Activated naive CD4-positive, alpha-beta T cell treated with anti-CD3 and anti-CD28 coated beads, Interleukin-2, amount 10 ng/mL, durations not matched to agents 7 days and 5 days (primary cell): ENCODE measurements around the gene RASGRF1.
A peak's percentile ranks its signal among the peaks of the same experiment; 100 is the strongest.
"Not testable (repeated sequence)": the region's sequence is repeated elsewhere in the genome, so short reads cannot be mapped to it uniquely, and the experiment has no call there.

Experiments
- CTCF ChIA-PET: fragments of 350-600 bp; sonication (Branson Sonifier 250); formaldehyde crosslinking; loops from one replicate; lab custom pipeline; 2021; ENCODE audit warnings: antibody characterized with exemption; lab: Charles Lee
- DNase-seq: peaks from one replicate; pipeline ENCODE4 v3.0.0-alpha.2; 2020
- H3K27ac Mint-ChIP-seq: one replicate; pipeline ENCODE4 v1.8.0; 2021; ENCODE audit warnings: mild to moderate bottlenecking, moderate library complexity, mixed read lengths
- H3K27me3 Mint-ChIP-seq: one replicate; pipeline ENCODE4 v1.8.0; 2021; ENCODE audit warnings: mild to moderate bottlenecking, mixed read lengths
- H3K36me3 Mint-ChIP-seq: one replicate; pipeline ENCODE4 v1.8.0; 2021; ENCODE audit warnings: mixed read lengths
- H3K4me1 Mint-ChIP-seq: one replicate; pipeline ENCODE4 v1.8.0; 2021; ENCODE audit warnings: mixed read lengths
- H3K4me3 Mint-ChIP-seq: one replicate; pipeline ENCODE4 v1.8.0; 2021; ENCODE audit warnings: mild to moderate bottlenecking, moderate library complexity, mixed read lengths
- H3K9me3 Mint-ChIP-seq: one replicate; pipeline ENCODE4 v1.8.0; 2021; ENCODE audit warnings: mixed read lengths

RASGRF1 gene

DNA sequence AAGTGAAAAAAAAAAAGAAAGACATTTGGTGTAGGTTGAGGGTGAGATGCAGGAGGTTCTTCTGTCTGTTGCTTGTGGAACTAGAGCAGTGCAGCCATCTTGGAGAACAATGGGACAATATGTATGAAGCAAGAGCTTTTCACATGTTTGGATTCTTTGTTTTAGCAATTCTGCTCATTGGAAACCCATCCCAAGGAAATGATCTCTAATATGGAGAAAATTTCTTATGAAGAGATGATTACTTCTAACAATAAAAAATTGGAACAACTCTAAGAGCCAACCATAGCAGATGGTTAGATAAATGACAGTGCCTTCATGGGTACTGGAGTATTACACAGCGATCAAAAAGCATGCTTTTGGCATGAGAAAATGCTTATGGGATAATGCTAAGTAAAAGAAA is 56.3 kb downstream of the RASGRF1 start:
- Mint-ChIP-seq H3K9me3 (no peaks in the 10 kb centered on the region), H3K36me3 (no peaks in the 10 kb centered on the region), H3K4me1 (no peaks in the 10 kb centered on the region), H3K27me3 (peaks cover 41% of the 10 kb centered on the region), H3K4me3 (no peak overlapping the region), H3K27ac (no peak overlapping the region)
- CTCF ChIA-PET, result interaction anchor here (2.8 kb wide), 1 partner anchor 150 kb away, joined by 8 read pairs; no protein-coding TSS in a partner anchor
- no peak for DNase-seq

DNA sequence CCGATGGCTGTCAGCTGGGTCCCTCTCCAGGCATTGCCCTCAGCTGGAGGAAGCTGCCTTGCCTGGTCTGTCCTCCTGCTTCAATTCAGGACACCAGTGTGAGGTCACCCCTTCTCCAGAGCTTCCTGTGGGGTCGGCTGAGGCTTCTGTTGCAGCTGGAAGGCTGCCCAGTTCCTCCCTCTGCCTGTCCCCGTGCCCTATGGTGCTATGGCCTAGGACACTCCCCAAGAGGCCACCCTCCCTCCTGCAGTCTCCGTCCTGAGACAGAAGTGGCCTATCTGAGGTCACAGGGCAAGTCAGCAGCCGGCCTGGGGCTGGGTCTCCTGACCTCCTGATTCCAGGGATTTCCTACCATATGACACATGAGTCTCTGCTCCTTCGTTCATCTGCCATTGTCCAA is 57.9 kb downstream of the RASGRF1 start:
- H3K4me1 Mint-ChIP-seq, result no peaks in the 10 kb centered on the region
- no peak overlapping the region for H3K27ac Mint-ChIP-seq
- peaks cover 41% of the 10 kb centered on the region for H3K27me3 Mint-ChIP-seq
- no peaks in the 10 kb centered on the region for H3K36me3 Mint-ChIP-seq
- CTCF ChIA-PET, result interaction anchor here (0.5 to 2.8 kb wide), 2 partner anchors 151 to 546 kb away, joined by 3 to 8 read pairs; no protein-coding TSS in a partner anchor
- H3K4me3 Mint-ChIP-seq, result no peak overlapping the region
- H3K9me3 Mint-ChIP-seq, result no peaks in the 10 kb centered on the region
- no peak for DNase-seq

DNA sequence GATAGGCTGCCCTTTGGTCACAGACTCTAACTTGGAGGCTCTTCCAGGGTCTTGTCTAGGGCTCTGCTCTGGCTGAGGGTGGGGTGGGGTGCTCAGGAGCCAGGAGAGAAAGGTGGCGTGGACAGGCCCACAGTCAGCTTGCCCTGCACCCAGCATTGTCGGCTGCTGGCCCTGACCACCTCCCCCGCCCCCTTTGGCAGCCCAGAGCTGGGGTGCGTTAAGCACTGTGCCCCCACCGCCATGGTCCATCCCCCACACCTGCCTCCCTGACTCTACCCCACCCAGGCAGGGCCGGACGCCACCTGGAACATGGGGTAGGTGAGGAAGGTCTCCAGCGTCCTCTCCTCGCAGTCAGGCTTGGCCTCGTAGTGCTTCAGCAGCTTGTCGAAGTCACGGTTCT is 58.8 kb downstream of the RASGRF1 start:
- H3K27me3 Mint-ChIP-seq, result peaks cover 34% of the 10 kb centered on the region
- H3K4me3 Mint-ChIP-seq, result no peak overlapping the region
- no peak for DNase-seq
- no peak overlapping the region for H3K27ac Mint-ChIP-seq
- no peaks in the 10 kb centered on the region for H3K4me1 Mint-ChIP-seq
- CTCF ChIA-PET, result interaction anchor here (1.8 to 2.8 kb wide), 2 partner anchors 125 to 152 kb away, joined by 4 to 8 read pairs; no protein-coding TSS in a partner anchor
- no peaks in the 10 kb centered on the region for H3K36me3 Mint-ChIP-seq
- H3K9me3 Mint-ChIP-seq, result no peaks in the 10 kb centered on the region

DNA sequence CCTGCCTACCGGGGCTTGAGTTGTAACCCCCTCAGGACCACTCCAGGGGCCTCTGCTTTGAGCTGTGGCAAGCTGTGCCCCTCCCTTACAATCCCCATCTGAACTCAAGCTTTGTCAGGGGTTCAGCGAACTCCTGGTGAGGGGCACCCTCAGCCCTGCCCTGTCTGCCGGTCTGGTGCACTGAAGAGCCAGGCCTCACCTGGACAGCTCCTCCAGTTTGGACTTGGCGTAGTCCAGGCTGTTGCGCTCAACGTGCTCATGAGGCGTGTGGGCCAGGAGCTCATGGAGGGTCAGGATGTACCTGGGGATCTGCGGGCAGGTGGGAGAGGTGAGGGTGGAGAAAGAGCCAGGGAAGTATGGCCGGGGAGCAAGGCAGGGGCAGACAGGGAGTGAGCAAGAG is 59.4 kb downstream of the RASGRF1 start:
- no peaks in the 10 kb centered on the region for H3K4me1 Mint-ChIP-seq
- no peak for DNase-seq
- CTCF ChIA-PET, result interaction anchor here (1.1 to 5.1 kb wide), 3 partner anchors 17 to 153 kb away, joined by 3 to 102 read pairs (median 4); no protein-coding TSS in a partner anchor
- H3K36me3 Mint-ChIP-seq, result no peaks in the 10 kb centered on the region
- H3K27ac Mint-ChIP-seq, result no peak overlapping the region
- no peak overlapping the region for H3K4me3 Mint-ChIP-seq
- H3K9me3 Mint-ChIP-seq, result no peaks in the 10 kb centered on the region
- peaks cover 28% of the 10 kb centered on the region for H3K27me3 Mint-ChIP-seq

DNA sequence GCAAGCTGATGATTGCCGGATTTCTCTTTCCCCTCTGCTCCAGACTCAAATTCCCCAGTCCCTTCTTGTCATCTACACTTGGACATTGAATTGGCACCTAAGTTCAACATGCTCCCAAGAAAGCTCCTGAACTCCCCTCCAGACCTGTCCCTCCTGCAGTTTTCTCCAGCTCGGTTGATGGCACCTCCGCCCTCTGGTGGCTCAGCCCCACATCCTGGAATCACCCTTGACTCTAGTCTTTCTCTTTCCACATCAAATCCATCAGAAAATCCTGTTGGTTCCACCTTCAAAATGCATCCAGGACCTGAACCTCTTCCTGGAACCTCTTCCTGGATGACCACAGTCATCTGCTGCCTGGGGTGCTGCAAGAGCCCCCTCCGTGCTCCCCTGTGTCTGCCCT is 60.1 kb downstream of the RASGRF1 start:
- Mint-ChIP-seq H3K27ac (no peak overlapping the region), H3K9me3 (no peaks in the 10 kb centered on the region), H3K36me3 (no peaks in the 10 kb centered on the region), H3K27me3 (peaks cover 20% of the 10 kb centered on the region), H3K4me1 (no peaks in the 10 kb centered on the region), H3K4me3 (no peak overlapping the region)
- DNase-seq, result no peak
- CTCF ChIA-PET, result interaction anchor here (0.7 to 5.1 kb wide), 4 partner anchors 18 to 814 kb away, joined by 3 to 102 read pairs (median 4); no protein-coding TSS in a partner anchor

DNA sequence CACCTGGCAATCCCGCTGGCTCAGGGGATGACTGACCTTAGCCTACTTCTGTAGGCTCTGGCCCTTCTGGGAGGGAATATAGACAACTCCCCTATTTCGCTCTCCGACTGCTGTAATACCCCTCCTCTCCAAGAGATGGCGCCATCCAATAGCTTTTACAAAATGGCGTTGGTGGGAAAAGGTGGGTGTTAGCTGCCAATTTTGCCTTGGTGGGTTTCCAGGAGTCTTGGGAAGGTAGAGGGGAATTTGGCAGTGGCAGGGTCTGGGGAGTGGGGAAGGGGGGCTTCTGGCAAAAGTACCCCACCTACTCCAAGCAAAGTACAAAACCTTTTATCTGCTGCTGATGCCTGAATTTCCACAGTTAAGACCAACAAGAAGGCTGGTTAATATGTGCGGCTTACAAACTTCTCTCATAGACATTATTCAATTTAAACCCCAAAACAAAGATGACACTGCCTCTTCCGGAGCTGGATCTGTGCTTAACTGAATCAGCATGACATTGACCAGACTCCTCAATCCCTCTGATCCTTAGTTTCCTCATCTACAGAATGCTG is 62.1 kb downstream of the RASGRF1 start:
- peak; percentile 56 for DNase-seq
- H3K4me3 Mint-ChIP-seq, result no peak overlapping the region
- no peaks in the 10 kb centered on the region for H3K4me1 Mint-ChIP-seq
- H3K27me3 Mint-ChIP-seq, result peaks cover 6% of the 10 kb centered on the region
- CTCF ChIA-PET, result interaction anchor here (0.8 to 5.1 kb wide), 17 partner anchors 10 to 184 kb away, joined by 3 to 102 read pairs (median 4); no protein-coding TSS in a partner anchor
- H3K9me3 Mint-ChIP-seq, result peaks cover 11% of the 10 kb centered on the region
- H3K36me3 Mint-ChIP-seq, result no peaks in the 10 kb centered on the region
- H3K27ac Mint-ChIP-seq, result no peak overlapping the region

DNA sequence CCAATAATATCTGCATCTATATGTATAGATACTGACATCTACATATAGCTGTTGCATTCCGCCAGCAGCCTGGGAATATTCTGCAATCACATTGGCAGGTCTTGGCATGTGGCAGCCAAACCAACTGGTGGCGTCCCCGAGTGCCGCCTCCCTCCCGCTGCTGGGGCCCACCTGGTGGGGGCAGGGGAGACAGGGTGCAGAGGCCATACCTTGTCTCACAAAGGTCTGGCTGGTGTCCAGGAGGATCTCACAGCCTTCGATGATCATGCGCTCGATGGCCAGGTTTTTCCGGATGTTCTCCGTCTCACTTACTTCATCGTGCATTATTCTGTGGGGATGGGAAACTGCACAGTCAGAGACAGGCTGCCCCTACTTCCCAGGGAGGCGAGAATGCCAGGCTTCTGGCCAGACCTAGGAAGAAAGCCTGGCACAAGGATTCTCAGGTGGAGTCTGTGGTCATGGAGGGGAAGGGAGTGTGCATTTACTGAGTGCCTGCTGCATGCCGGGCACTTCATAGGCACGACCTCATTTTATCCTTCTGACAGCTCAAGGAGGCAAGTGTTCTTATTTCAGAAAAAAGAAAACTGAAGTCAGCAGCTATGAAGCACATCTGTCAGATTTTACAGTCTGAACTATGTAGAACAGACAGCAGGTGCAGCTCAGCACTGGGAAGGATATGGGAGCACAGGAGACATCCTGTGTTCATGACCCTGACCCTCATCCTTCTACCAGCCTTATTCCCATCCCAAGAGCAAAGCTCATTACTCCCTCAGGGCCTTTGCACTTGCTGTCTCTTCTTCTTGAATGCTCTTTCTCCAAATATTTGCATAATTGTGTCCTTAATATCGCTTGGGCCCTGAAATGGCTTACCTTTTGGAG is 62.8 kb downstream of the RASGRF1 start:
- Mint-ChIP-seq H3K4me1 (no peaks in the 10 kb centered on the region), H3K4me3 (no peak overlapping the region), H3K36me3 (no peaks in the 10 kb centered on the region), H3K27me3 (peaks cover 2% of the 10 kb centered on the region), H3K9me3 (peaks cover 11% of the 10 kb centered on the region), H3K27ac (no peak overlapping the region)
- CTCF ChIA-PET, result interaction anchor here (0.8 to 5.1 kb wide), 15 partner anchors 10 to 180 kb away, joined by 3 to 102 read pairs (median 4); no protein-coding TSS in a partner anchor
- DNase-seq, result no peak

DNA sequence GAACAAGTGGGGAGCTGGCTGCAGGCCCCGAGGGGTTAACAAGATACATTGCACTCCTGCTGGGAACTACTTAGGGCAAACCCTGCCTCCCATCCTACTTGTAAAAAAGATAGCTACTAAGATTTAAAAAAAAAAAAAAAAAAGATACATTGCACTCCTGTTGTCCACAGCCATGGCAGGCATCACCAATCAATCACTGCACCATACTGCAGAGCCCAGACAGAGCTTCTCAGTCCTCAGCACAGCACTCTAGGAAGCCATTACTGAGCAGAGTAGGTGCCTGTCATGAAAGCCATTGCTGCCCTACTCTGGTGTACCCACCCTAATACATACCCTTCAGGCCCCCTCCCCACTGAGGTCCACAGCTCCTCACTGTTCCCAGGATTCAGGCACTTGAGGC is 64.8 kb downstream of the RASGRF1 start:
- Mint-ChIP-seq H3K27me3 (no peaks in the 10 kb centered on the region), H3K9me3 (peaks cover 11% of the 10 kb centered on the region), H3K4me3 (no peak overlapping the region), H3K36me3 (no peaks in the 10 kb centered on the region), H3K4me1 (no peaks in the 10 kb centered on the region), H3K27ac (no peak overlapping the region)
- CTCF ChIA-PET, result interaction anchor here (1.0 to 2.4 kb wide), 4 partner anchors 47 to 159 kb away, joined by 3 to 12 read pairs (median 6); no protein-coding TSS in a partner anchor
- DNase-seq, result no peak

DNA sequence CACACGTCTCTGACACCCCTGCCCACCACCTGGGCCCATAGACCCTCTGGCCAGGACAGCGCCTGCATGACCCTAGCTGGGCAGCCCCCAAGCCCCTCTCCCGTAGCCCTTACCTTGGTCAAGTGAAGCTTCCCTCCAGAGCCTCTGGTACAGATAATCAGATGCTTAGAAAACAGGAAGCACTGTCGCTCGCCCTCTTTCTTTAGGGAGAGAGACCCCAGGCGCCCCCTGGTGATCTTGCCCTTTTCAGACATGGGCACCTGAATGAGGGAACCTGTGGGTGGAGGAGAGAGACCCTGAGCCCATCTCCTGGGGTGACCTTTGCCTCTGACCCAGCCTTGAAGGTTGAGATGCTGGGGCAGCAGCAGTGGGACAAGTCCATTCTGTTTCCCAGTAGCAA is 65.4 kb downstream of the RASGRF1 start:
- H3K27me3 Mint-ChIP-seq, result no peaks in the 10 kb centered on the region
- H3K9me3 Mint-ChIP-seq, result peaks cover 11% of the 10 kb centered on the region
- H3K4me3 Mint-ChIP-seq, result no peak overlapping the region
- H3K36me3 Mint-ChIP-seq, result no peaks in the 10 kb centered on the region
- DNase-seq, result peak; percentile 48
- no peak overlapping the region for H3K27ac Mint-ChIP-seq
- no peaks in the 10 kb centered on the region for H3K4me1 Mint-ChIP-seq
- CTCF ChIA-PET, result interaction anchor here (1.0 to 2.4 kb wide), 4 partner anchors 46 to 160 kb away, joined by 3 to 12 read pairs (median 6); no protein-coding TSS in a partner anchor

DNA sequence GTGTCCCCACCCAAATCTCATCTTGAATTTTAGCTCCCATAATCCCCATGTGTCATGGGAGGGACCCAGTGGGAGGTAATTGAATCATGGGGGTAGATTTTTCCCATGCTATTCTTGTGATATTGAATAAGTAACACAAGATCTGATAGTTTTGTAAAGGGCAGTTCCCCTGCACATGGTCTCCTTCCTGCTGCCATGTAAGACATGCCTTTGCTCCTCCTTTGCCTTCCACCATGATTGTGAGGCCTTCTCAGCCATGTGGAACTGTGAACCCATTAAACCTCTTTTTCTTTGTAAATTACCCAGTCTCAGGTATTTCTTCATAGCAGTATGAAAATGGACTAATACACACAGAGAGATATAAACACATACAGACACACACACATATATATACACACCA is 66.1 kb downstream of the RASGRF1 start:
- H3K9me3 Mint-ChIP-seq, result peaks cover 11% of the 10 kb centered on the region
- H3K27ac Mint-ChIP-seq, DNase-seq, H3K4me1 Mint-ChIP-seq, H3K36me3 Mint-ChIP-seq, H3K27me3 Mint-ChIP-seq, H3K4me3 Mint-ChIP-seq: not testable (repeated sequence)
- CTCF ChIA-PET, result interaction anchor here (0.6 to 2.4 kb wide), 3 partner anchors 10 to 160 kb away, joined by 3 to 12 read pairs (median 10); no protein-coding TSS in a partner anchor

DNA sequence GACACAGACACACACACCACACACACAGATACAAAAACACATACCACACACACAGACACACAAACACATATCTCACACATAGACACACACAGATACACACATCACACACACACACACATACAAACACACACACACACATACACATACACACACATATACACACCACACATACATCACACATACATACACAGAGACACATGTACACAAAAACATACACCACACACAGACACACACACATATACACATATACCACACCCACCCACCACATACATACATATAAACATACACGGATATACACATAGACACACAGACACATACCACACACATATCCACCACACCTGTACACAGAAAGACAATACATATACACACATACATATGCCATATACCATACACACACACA is 66.7 kb downstream of the RASGRF1 start:
- DNase-seq, result no peak
- Mint-ChIP-seq H3K27me3 (no peaks in the 10 kb centered on the region), H3K9me3 (peaks cover 11% of the 10 kb centered on the region), H3K4me3 (no peak overlapping the region), H3K36me3 (no peaks in the 10 kb centered on the region), H3K27ac (no peak overlapping the region), H3K4me1 (no peaks in the 10 kb centered on the region)
- CTCF ChIA-PET, result interaction anchor here (0.6 to 2.4 kb wide), 2 partner anchors 9 to 114 kb away, joined by 3 to 10 read pairs; no protein-coding TSS in a partner anchor

DNA sequence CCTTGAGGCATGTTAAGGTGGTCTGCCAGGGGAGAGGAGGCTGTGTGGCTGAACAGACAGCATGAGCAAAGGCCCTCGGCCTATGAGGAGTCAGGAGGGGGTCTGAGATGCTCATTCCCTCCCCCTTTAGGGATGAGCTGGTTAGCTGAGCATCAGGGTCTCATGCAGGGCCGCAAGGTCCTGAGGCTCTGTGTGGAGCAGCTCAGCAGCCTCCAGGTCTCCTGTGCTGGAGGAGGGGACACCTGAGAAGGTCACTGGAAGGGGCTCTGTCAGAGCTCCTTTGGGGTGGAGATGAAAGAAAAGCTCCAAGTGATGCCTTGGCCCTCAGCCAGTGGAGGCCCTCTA is 67.1 kb downstream of the RASGRF1 start:
- H3K9me3 Mint-ChIP-seq, result peaks cover 11% of the 10 kb centered on the region
- no peak for DNase-seq
- no peaks in the 10 kb centered on the region for H3K4me1 Mint-ChIP-seq
- no peaks in the 10 kb centered on the region for H3K36me3 Mint-ChIP-seq
- no peak overlapping the region for H3K4me3 Mint-ChIP-seq
- CTCF ChIA-PET, result interaction anchor here (1.6 kb wide), 1 partner anchor 161 kb away, joined by 6 read pairs; no protein-coding TSS in a partner anchor
- H3K27me3 Mint-ChIP-seq, result no peaks in the 10 kb centered on the region
- no peak overlapping the region for H3K27ac Mint-ChIP-seq

DNA sequence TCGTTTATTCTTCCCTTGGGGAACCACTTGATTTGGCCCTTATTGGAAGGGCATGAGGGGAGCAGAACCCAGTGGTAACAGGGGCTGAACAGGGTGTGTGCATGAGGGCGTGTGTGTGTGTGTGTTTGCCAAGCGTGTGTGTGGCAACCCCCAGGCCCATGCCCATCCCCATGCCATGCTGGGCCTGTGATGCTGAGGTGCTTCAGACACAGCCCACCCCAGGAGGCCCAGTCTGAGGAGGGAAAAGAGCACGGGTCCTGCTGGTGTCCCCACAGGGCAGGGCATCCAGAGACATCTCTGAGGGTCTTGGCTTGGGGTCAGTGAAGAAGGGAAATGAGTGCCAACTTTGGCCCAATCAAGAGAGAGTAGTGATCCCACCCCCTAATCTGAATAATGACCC is 71.6 kb downstream of the RASGRF1 start:
- Mint-ChIP-seq H3K27me3 (peaks cover 10% of the 10 kb centered on the region), H3K4me1 (no peaks in the 10 kb centered on the region), H3K4me3 (no peak overlapping the region), H3K9me3 (peaks cover 2% of the 10 kb centered on the region), H3K36me3 (no peaks in the 10 kb centered on the region), H3K27ac (no peak overlapping the region)
- CTCF ChIA-PET, result no interaction called here
- DNase-seq, result no peak

DNA sequence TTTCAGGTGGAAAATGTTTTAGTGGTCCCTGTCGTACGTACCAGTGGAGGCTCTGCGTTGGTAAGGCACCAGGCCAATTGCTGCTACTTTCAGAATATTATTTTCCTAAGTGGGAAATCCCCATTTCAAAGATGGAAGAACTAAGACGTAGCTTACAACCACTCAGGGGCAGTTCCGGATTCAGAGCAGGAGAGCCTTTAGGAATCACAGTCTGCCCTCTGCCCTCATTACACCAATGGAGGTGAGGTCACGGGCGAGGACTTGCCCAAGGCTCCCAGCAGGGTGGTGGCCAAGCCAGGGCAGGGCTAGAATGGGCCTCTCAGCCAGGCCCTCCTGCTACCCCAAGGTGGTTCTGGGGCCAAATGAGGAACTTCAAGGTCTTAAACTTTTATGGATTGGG is 72.6 kb downstream of the RASGRF1 start:
- Mint-ChIP-seq H3K4me3 (no peak overlapping the region), H3K27ac (no peak overlapping the region), H3K9me3 (no peaks in the 10 kb centered on the region), H3K36me3 (no peaks in the 10 kb centered on the region), H3K4me1 (no peaks in the 10 kb centered on the region), H3K27me3 (peaks cover 10% of the 10 kb centered on the region)
- no peak for DNase-seq
- CTCF ChIA-PET, result no interaction called here
